Large intestine (tissue), 3 donors: Measurements from ENCODE around the gene KCNJ6. TPM values are rescaled to one million over a fixed set of nuclear protein-coding genes. Genes with fewer than 3 reads are reported as not detected.

Source experiments
- DNase-seq, 2 donors: peaks; one replicate each; pipeline versions ENCODE4 v3.0.0 to v3.0.0-alpha.2; 2013
- H3K27ac ChIP-seq: one replicate; pipeline ENCODE4 v1.5.1; 2013; ENCODE audit warnings: low read length
- H3K27me3 ChIP-seq: 2 replicates; pipeline ENCODE4 v1.6.1; 2013; ENCODE audit warnings: low read length; ENCODE audit not compliant: control insufficient read depth, insufficient read depth
- H3K36me3 ChIP-seq: 2 replicates; pipeline ENCODE4 v1.6.1; 2013; ENCODE audit warnings: low read length; ENCODE audit not compliant: control insufficient read depth, insufficient read depth
- H3K4me1 ChIP-seq: one replicate; pipeline ENCODE4 v1.6.1; 2013; ENCODE audit warnings: low read length; ENCODE audit not compliant: control insufficient read depth, insufficient read depth
- H3K4me3 ChIP-seq: one replicate; pipeline ENCODE4 v1.5.1; 2013; ENCODE audit warnings: low read length
- H3K9me3 ChIP-seq: one replicate; pipeline ENCODE4 v1.6.1; 2013; ENCODE audit warnings: mild to moderate bottlenecking, low read depth, low read length, moderate library complexity; ENCODE audit not compliant: control insufficient read depth
- WGBS: methylation state at CpG from one replicate; pipeline ENCODE4 v1.1.5; 2013; ENCODE audit warnings: low lambda C conversion rate; ENCODE audit not compliant: insufficient coverage; 5-methylcytosine and 5-hydroxymethylcytosine counted together
- polyA plus RNA-seq: library from polyadenylated mRNA; unstranded; fragments of 120-200 nt; gene quantifications from one replicate; pipeline ENCODE4 v1.2.1, GENCODE V29; 2013

The KCNJ6 gene
- polyA plus RNA-seq, 1 donor: 0.39 TPM

DNA sequence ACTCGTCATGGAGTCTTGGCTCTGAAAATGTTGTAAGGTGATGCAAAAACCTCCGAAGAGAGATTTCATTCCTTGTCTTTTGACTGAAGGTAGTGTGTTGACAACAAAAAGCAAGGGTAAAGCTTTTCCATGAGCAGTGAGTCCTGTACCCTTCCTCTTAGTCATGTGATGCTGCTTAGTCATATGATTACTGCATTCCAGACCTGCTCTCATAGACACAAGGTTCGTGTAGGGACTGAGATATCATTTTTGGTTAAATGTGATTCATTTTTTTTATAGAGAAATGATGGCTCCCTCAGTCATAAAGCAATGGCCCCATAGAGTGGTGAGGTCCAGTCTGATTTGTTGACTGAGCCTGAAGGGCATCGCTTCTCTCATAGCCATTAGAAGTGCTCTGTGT lies 9.2 kb downstream of the KCNJ6 start:
- H3K27me3 ChIP-seq: no peaks in the 10 kb centered on the region
- H3K36me3 ChIP-seq: no peaks in the 10 kb centered on the region
- WGBS: no CpG with 5 or more reads among the region's 4 CpGs
- no peaks in the 10 kb centered on the region for H3K4me1 ChIP-seq
- H3K27ac ChIP-seq: no peak overlapping the region
- H3K4me3 ChIP-seq: no peak overlapping the region
- H3K9me3 ChIP-seq: no peaks in the 10 kb centered on the region
- no peak for DNase-seq

DNA sequence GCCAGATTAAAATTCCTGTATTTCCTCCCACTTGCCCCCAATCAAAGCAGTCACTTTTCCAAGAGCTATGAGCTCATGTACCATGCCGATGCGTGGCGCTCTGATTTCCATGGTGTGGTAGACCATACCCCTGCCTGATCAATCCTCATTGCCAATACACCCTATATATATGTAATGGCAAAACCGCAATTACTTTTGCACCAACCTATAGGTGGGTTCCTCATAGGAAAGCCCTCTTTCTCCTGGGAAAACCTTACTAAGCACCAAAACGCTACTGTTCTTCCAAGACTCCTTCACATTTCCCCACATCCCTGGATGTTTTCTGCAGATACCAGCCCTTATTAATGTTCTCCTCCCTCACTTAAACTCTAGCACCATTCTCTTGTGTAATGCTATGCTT lies 11.0 kb downstream of the KCNJ6 start:
- H3K4me1 ChIP-seq: no peaks in the 10 kb centered on the region
- 92% methylated on average over 2 of the region's 5 CpGs for WGBS

DNA sequence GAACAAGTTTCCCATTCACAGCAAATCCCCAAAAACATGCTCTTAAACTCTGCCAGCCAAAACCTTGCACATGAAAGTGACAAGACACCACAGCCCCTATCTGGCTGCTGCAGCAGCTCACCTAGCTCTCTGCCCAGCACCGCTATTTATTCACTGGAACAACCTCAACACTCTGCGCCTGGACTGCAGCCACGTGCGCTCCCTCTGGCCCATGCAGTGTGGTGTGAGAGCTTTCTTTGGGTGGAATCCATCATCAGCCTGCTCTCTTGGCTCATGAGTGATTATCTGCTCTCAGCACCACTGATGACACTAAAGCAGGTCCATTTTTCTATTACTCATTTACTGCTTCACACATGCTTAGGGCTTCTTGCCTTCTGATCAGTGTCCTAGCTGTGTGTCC lies 11.4 kb downstream of the KCNJ6 start:
- DNase-seq: no peak
- Histone ChIP-seq H3K27me3 (no peaks in the 10 kb centered on the region), H3K36me3 (no peaks in the 10 kb centered on the region), H3K4me1 (no peaks in the 10 kb centered on the region), H3K9me3 (no peaks in the 10 kb centered on the region), H3K27ac (no peak overlapping the region), H3K4me3 (no peak overlapping the region)
- no CpG with 5 or more reads among the region's 4 CpGs for WGBS

More for the DNA sequence above, 11.0 kb downstream of the KCNJ6 start:
- H3K27me3 ChIP-seq: no peaks in the 10 kb centered on the region
- no peak overlapping the region for H3K27ac ChIP-seq
- H3K4me3 ChIP-seq: no peak overlapping the region
- H3K9me3 ChIP-seq: no peaks in the 10 kb centered on the region
- DNase-seq: no peak
- H3K36me3 ChIP-seq: no peaks in the 10 kb centered on the region

DNA sequence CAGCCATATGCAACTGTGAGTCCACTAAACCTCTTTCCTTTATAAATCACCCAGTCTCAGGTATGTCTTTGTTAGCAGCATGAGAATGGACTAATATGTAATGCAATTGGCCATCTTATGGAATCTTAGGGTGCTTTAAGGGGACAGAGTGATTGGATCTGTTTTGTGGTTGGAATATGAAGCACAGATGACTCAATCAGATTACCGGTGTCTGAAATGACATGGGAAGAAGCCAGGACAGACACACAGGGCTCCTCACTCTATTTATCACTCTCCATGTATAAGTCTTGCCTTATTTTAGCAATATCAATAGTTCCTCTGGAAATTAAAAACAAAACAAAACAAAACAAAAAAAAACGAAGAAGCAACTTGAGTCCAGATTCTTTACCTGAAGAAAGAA lies 12.9 kb downstream of the KCNJ6 start:
- Histone ChIP-seq H3K36me3 (no peaks in the 10 kb centered on the region), H3K9me3 (no peaks in the 10 kb centered on the region), H3K27ac (no peak overlapping the region), H3K4me3 (no peak overlapping the region), H3K4me1 (no peaks in the 10 kb centered on the region), H3K27me3 (no peaks in the 10 kb centered on the region)
- WGBS: 88% methylated on average over 1 of the region's 2 CpGs
- no peak for DNase-seq

DNA sequence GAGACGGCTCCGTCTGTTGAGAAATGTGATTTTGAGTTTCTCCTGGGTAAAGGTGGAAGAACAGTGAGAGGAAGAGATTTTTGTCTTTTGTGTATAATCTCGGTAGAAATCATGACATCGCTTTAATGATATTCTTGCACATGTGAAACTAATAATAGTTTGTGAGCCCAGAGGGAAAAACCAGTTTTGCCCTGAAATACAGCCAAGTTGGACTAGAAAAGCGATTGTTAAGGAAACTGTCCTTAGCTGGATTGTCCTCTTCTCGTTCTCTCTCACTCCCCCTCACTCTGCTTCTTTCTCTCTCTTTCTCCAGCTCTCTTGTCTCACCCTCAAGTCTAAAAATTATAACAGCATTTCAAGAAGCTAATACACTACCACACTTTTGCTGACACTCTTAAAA lies 17.1 kb downstream of the KCNJ6 start:
- H3K27me3 ChIP-seq: no peaks in the 10 kb centered on the region
- H3K4me3 ChIP-seq: no peak overlapping the region
- 80% methylated on average over 3 of the region's 6 CpGs for WGBS
- H3K36me3 ChIP-seq: no peaks in the 10 kb centered on the region
- no peak overlapping the region for H3K27ac ChIP-seq
- H3K9me3 ChIP-seq: no peaks in the 10 kb centered on the region
- no peak for DNase-seq
- H3K4me1 ChIP-seq: no peaks in the 10 kb centered on the region

DNA sequence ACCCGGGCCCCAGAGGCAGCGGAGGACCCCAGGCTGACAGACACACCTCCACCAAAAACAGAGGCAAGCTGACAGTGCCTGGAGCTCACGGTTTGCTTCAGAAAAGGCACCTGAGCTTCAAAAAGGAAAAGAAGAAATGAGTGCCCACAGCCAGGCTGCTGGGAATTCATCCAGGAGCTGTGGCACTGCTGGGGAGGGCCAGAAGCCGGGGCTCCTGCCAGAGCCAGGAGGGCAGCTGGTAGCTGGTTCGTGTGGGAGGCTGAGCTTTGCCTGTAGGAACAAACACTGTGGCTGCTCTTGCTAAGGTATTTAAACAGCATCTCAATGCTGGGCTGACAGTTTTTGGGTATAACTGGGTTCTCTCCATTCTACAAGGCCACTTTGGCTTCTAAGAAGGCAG lies 19.5 kb downstream of the KCNJ6 start:
- H3K9me3 ChIP-seq: no peaks in the 10 kb centered on the region
- H3K4me1 ChIP-seq: no peaks in the 10 kb centered on the region
- no peak overlapping the region for H3K4me3 ChIP-seq
- no peaks in the 10 kb centered on the region for H3K36me3 ChIP-seq
- H3K27ac ChIP-seq: no peak overlapping the region
- no peaks in the 10 kb centered on the region for H3K27me3 ChIP-seq
- no CpG with 5 or more reads among the region's 5 CpGs for WGBS
- no peak for DNase-seq

DNA sequence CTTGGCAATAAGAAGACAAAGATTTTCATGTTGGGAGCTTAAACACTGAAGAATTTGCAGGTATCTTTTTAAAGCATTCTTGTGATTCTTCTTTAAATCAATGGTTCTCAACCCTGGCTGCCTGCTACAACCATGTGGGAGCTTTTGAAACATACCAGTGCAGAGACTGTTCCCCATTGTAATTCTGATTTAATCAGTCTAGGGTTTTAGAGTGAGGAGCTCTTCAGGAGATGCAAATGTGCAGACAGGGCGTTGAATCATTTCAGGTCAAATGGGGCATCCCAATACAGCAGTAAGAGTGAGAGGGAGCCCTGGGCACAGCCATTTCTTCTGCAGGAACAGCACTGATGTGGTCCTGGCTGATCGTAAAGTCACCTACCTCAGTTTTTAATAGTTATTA lies 24.3 kb downstream of the KCNJ6 start:
- no CpG with 5 or more reads among the region's 2 CpGs for WGBS
- H3K27me3 ChIP-seq: no peaks in the 10 kb centered on the region

DNA sequence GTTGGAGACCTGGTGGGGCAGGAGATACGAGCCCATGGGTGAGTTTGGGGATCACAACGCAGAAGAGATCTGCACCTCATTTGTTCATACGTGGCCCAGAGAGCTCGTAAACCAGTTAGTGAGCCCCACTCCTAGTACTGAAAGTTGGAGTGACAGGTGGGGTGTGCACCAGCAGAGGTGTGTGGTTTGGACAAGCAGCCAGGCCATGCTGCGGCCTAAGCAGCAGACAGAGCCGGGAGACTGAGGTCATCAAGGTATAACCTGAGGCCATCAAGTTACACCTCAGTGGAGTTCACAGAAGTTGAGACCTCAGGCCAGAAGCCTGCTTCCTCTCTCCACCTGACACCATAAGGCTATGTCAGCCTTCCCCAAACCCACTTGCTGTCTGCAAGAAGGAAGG lies 27.6 kb downstream of the KCNJ6 start:
- H3K27ac ChIP-seq: no peak overlapping the region
- no peak for DNase-seq
- no CpG with 5 or more reads among the region's 6 CpGs for WGBS
- H3K4me3 ChIP-seq: no peak overlapping the region
- H3K27me3 ChIP-seq: peaks cover 3% of the 10 kb centered on the region
- no peaks in the 10 kb centered on the region for H3K36me3 ChIP-seq
- H3K9me3 ChIP-seq: no peaks in the 10 kb centered on the region
- H3K4me1 ChIP-seq: no peaks in the 10 kb centered on the region

More for the DNA sequence above, 24.3 kb downstream of the KCNJ6 start:
- no peak for DNase-seq
- no peak overlapping the region for H3K4me3 ChIP-seq
- no peaks in the 10 kb centered on the region for H3K36me3 ChIP-seq
- no peaks in the 10 kb centered on the region for H3K4me1 ChIP-seq
- no peak overlapping the region for H3K27ac ChIP-seq
- H3K9me3 ChIP-seq: no peaks in the 10 kb centered on the region

DNA sequence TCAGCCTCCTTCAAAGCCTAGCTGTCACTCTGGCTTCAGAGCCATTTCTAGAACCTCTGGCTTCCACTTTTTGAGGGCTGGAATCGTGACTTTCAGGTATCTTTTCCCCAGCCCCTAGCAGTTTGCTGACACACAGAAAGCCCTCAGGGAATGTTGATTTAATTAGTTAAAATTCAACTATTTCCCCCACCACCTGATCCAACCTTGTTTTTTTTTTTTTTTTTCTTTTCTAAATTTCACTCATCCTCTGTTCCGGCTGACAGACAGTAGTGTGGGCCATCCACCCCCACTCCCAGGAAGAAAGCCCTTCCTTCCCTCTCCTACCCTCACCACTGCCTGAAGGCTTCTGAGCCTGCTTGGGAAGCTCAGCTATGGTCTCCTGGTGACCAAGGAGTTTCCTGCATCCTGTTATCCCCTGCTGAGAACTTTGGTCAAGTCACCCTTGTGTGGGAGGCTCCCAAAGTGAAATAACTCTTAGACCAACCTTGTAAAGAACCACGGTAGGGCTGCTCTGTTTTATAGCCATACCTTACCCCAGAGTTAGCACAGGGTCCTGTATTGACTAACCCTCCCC lies 29.4 kb downstream of the KCNJ6 start:
- Histone ChIP-seq H3K27ac (no peak overlapping the region), H3K27me3 (peaks cover 3% of the 10 kb centered on the region), H3K4me3 (no peak overlapping the region), H3K9me3 (no peaks in the 10 kb centered on the region), H3K4me1 (no peaks in the 10 kb centered on the region), H3K36me3 (no peaks in the 10 kb centered on the region)
- no peak for DNase-seq
- WGBS: no CpG with 5 or more reads among the region's 3 CpGs

DNA sequence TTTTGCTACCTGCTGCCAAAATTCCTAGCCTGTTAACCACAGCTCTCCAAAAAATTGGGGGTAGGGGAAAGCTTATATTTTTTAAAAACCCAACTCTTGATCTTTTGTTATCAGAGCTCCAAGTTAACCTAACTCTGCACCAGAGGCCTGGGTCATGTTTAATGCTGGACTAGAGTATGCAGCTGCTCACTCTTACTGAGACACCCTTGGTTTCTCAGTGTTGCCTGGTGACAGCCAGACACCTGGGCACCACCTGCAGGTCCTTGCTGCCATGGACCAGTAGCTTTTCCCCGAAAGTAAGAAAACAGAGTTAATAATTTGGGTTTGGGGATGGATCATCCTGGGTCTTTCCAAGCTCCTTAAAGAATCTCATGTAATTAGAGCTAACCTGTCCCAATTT lies 30.1 kb downstream of the KCNJ6 start:
- Histone ChIP-seq H3K9me3 (no peaks in the 10 kb centered on the region), H3K27ac (no peak overlapping the region), H3K36me3 (no peaks in the 10 kb centered on the region), H3K4me1 (no peaks in the 10 kb centered on the region), H3K4me3 (no peak overlapping the region), H3K27me3 (peaks cover 3% of the 10 kb centered on the region)
- WGBS: no CpG with 5 or more reads among the region's 1 CpG
- DNase-seq: peak in 1 of 2 donors; percentile 12

DNA sequence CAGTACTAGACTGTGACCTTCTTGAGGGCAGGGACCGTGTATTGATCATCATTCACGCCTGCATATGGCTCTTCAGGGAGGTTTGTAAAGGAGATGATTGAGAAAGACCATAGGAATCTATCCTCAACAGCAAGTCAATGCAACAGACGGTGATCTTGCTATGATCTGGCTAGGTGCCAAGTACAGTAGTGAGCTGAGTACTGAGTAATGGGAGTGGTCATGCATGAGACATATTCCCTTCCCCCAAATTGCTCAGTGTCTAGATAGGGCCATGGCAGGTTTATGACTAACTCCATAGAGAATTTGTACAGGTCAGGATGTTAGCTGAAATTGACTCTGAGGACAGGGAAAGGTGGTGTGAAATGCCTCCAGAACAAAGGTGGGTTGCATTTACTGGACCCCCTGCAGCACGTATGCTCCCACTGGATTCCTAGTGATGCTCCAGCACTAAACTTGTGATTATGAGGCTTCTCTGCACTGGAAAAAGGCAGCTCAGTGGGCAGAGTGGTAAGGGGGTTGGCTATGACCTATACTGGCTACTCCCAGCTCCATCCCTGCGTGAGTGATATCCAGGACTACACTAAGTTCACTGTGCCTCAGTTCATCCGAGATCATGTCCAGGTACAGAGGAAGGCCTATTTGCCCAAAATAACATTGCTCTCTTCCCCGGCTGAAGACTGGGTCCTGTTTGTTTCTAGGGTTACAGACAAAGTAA lies 37.2 kb downstream of the KCNJ6 start:
- no peaks in the 10 kb centered on the region for H3K4me1 ChIP-seq
- no CpG with 5 or more reads among the region's 7 CpGs for WGBS

More for the DNA sequence above, 37.2 kb downstream of the KCNJ6 start:
- H3K27me3 ChIP-seq: no peaks in the 10 kb centered on the region
- no peak overlapping the region for H3K27ac ChIP-seq
- DNase-seq: no peak
- H3K9me3 ChIP-seq: no peaks in the 10 kb centered on the region
- no peak overlapping the region for H3K4me3 ChIP-seq
- H3K36me3 ChIP-seq: no peaks in the 10 kb centered on the region
